ENCODE data around the gene VAMP2.
A peak's percentile ranks its signal among the peaks of the same experiment; 100 is the strongest.

Gene VAMP2

GRCh38 chr17:8162997-8163977 lies 539 bp upstream of the VAMP2 start:
- Mint-ChIP-seq H3K4me3 (peak overlapping the region; percentile 85), H3K4me1 (peaks cover 64% of the 10 kb centered on the region), H3K9me3 (no peaks in the 10 kb centered on the region), H3K27ac (peak overlapping the region; percentile 95), H3K27me3 (no peaks in the 10 kb centered on the region), H3K36me3 (ENCODE audit: low read depth) (peaks cover 23% of the 10 kb centered on the region)
- DNase-seq = peak; percentile 48
- no peak for ATAC-seq

DNA sequence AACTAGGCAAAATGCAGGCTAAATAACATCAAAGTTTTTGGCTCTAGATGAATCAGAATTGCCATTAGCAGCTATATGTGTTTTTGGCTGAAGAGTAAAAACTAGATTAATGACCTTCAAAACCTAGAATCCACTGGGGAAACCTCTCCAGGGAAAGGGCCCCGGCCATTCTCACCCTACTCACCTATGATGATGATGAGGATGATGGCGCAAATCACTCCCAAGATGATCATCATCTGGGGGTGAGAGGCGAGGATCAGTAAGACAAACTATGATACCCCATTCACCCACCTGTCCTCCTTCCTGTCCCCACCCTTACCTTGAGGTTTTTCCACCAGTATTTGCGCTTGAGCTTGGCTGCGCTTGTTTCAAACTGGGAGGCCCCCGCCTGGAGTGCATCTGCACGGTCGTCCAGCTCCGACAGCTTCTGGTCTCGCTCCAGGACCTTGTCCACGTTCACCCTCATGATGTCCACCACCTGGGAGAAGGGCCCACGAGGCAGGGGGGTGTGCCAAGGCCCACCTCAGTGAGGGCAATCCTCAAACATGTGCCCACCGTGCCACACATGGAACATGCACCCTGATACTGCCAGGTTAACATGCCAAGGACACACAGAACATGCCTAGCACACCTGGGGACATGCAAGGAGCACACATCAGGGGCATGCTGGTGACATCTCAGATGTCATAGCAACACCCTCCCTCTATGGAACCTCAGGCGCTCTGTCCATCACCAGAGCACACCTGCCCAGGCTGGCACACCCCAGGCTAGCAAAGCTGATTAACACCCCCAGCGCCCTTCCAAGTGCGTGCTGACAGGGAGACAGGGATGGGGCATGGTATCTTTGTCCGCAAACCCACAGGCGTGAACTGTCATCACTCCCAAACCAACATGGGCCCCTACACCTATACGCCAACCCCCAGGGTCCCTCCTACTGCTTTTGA lies 1.2 kb downstream of the VAMP2 start:
- no peak for ATAC-seq
- Mint-ChIP-seq H3K4me1 (peaks cover 63% of the 10 kb centered on the region), H3K4me3 (peak overlapping the region; percentile 85), H3K27ac (peak overlapping the region; percentile 93), H3K9me3 (no peaks in the 10 kb centered on the region), H3K27me3 (no peaks in the 10 kb centered on the region), H3K36me3 (ENCODE audit: low read depth) (peaks cover 23% of the 10 kb centered on the region)
- DNase-seq = no peak

DNA sequence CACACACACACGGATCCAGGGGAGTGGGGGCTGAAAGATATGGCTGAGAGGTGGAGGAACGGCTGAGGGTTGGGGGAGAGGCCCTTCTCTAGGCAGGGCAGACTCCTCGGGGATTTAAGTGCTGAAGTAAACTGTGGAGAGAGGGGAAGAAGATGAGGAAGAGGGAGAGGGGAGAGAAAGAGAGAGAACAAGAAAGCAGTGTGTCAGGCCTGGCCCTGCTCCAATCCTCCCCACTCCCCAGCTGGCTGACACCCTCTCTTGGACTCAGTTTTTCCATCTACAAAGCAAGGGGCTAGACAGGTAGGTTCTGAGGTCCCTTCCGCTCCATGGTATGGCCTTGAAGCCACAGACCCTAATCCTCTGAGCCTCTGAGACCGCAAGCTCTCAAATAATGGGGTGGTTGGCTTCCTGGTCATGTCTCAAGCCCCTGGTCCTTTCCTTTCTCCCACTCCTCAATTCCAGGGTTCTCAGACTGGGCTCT lies 2.0 kb downstream of the VAMP2 start:
- H3K4me3 Mint-ChIP-seq = peak overlapping the region; percentile 85
- ATAC-seq (no peak), DNase-seq (peak; percentile 37)
- no peaks in the 10 kb centered on the region for H3K27me3 Mint-ChIP-seq
- no peaks in the 10 kb centered on the region for H3K9me3 Mint-ChIP-seq
- H3K36me3 Mint-ChIP-seq (ENCODE audit: low read depth) = peaks cover 23% of the 10 kb centered on the region
- peaks cover 60% of the 10 kb centered on the region for H3K4me1 Mint-ChIP-seq
- peak overlapping the region; percentile 93 for H3K27ac Mint-ChIP-seq

DNA sequence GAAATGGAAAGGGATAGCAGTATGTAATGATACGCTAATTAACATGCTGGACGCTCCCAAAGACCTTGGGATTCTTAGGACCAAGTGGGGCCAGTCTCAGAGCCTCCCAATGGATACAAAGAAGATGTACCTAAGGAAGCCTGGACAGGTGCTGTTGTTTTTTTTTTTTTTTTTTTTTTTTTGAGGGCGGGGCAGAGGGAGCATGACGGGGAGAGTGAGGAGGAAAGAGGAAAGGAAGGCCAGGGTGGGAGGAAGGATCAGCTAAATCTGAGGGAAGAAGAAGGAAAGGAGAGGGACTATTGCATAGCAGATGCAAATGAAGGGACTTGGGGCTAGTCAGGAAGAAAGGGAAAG lies 2.5 kb downstream of the VAMP2 start:
- peak overlapping the region; percentile 85 for H3K4me3 Mint-ChIP-seq
- ATAC-seq = no peak
- H3K27me3 Mint-ChIP-seq = no peaks in the 10 kb centered on the region
- H3K9me3 Mint-ChIP-seq = no peaks in the 10 kb centered on the region
- H3K36me3 Mint-ChIP-seq (ENCODE audit: low read depth) = peaks cover 23% of the 10 kb centered on the region
- H3K4me1 Mint-ChIP-seq = peaks cover 63% of the 10 kb centered on the region
- no peak for DNase-seq
- H3K27ac Mint-ChIP-seq = peak overlapping the region; percentile 93

DNA sequence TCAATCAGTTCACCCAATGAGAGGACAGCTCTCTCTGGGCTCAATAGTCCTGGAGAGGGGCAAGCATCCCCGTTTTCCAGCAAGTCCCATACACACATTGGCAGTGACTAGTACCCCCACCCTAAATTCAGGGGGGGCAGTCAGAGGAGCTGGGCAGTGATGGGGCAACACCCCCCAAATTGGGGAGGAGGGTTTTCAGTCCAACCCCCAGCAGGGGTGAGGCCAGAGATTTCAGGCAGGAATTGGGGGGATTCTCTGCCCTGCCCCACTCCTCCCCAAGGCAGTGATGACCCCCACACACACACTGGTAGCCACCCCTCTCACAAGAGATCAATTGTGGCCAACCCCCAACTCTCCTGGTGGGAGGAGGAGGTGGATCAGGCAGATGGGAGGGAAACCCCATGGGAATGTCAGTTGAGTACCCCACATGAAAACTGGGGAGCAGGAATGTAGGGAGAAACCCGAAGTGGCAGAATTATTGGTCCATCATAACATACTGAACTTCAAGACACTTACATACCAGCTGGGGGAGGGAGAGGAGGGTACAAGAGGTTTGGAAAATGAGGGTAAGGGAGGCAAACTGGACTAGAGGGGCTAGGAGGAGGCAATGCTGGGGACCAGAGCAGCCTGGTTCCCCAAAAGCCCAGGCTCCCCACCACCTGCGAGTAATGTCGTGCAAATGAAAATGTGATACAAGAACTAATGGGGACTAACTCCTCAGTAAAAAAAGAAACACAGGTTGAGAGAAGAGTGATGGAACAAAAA lies 3.1 kb downstream of the VAMP2 start:
- Mint-ChIP-seq H3K4me3 (peak overlapping the region; percentile 30), H3K9me3 (no peaks in the 10 kb centered on the region), H3K27ac (peak overlapping the region; percentile 93), H3K27me3 (no peaks in the 10 kb centered on the region), H3K4me1 (peaks cover 63% of the 10 kb centered on the region), H3K36me3 (ENCODE audit: low read depth) (peaks cover 23% of the 10 kb centered on the region)
- ATAC-seq = no peak
- DNase-seq = no peak

DNA sequence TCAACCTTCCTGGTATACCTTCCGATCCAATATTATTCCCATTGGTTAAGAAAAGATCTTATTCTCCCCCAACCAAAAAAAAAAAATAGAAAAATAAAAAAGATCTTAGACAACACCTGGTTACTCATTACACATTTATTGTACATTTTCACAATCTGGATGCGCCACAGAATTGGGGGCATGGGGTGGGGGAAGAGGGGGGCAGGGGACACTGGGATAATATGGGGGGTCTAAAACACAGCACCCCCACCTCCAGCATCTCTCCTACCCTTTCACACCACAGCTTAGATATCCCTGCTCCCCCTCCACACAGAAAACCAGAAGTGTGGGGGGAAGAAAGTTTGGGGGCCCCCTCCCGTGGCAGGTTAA lies 3.7 kb downstream of the VAMP2 start:
- DNase-seq (no peak), ATAC-seq (no peak)
- Mint-ChIP-seq H3K27me3 (no peaks in the 10 kb centered on the region), H3K4me3 (peak overlapping the region; percentile 36), H3K36me3 (ENCODE audit: low read depth) (peaks cover 23% of the 10 kb centered on the region), H3K9me3 (no peaks in the 10 kb centered on the region), H3K4me1 (peaks cover 63% of the 10 kb centered on the region), H3K27ac (peak overlapping the region; percentile 68)

DNA sequence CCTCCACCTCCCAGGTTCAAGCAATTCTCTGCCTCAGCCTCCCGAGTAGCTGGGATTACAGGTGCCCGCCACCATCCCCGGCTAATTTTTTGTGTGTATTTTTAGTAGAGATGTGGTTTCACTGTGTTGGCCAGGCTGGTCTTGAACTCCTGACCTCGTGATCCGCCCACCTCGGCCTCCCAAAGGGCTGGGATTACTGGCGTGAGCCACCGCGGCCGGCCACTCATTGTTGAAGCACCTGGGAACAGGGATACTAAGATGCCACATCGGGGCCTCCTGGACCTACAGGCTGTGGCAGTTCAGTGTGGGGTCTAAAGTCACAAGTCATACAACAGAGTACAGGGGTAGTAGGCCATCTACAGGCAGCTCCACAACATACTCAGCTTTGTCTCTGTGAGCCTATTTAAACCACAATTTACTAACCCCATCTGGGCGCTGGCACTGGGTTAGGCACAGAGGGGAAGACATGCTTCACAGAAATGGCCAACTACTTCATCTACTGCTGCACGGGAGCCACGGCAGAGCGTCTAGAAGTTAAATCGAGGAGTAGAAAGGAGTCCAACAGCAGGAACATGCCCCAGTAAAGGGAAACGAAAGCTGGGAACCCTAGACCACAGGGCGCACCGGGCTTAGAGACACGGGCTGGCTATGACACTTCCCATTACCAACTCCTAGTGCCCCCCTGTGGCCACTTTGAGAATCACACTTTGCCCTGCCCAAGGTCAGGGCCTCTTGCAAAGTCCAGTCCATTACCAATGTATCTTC lies 4.3 kb downstream of the VAMP2 start:
- H3K36me3 Mint-ChIP-seq (ENCODE audit: low read depth) = peaks cover 25% of the 10 kb centered on the region
- peak overlapping the region; percentile 68 for H3K27ac Mint-ChIP-seq

GRCh38 chr17:8156246-8156992 lies 6.3 kb downstream of the VAMP2 start:
- ATAC-seq (peak; percentile 65), DNase-seq (peak; percentile 100)
- H3K27me3 Mint-ChIP-seq = no peaks in the 10 kb centered on the region
- H3K4me3 Mint-ChIP-seq = no peak overlapping the region
- H3K9me3 Mint-ChIP-seq = no peaks in the 10 kb centered on the region
- peaks cover 22% of the 10 kb centered on the region for H3K36me3 Mint-ChIP-seq (ENCODE audit: low read depth)
- no peak overlapping the region for H3K27ac Mint-ChIP-seq
- H3K4me1 Mint-ChIP-seq = peaks cover 70% of the 10 kb centered on the region

More for the DNA sequence above, 4.3 kb downstream of the VAMP2 start:
- DNase-seq (peak; percentile 94), ATAC-seq (peak; percentile 17)
- H3K9me3 Mint-ChIP-seq = no peaks in the 10 kb centered on the region
- peak overlapping the region; percentile 36 for H3K4me3 Mint-ChIP-seq
- H3K27me3 Mint-ChIP-seq = no peaks in the 10 kb centered on the region
- peaks cover 63% of the 10 kb centered on the region for H3K4me1 Mint-ChIP-seq

DNA sequence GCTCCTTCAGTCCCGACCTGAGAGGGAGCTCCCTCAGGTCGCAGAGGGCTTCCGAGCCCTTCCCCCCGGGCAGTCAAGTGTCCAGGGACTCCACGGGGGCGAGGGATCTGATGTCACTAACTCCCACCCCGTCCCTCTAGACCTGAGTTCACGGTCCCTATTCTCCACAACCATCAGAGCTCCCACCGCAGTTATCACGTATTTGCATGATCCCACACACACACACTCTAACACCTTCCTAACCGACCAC lies 6.8 kb downstream of the VAMP2 start:
- H3K4me3 Mint-ChIP-seq = no peak overlapping the region
- peaks cover 17% of the 10 kb centered on the region for H3K36me3 Mint-ChIP-seq (ENCODE audit: low read depth)
- H3K27me3 Mint-ChIP-seq = no peaks in the 10 kb centered on the region
- ATAC-seq = no peak
- peaks cover 67% of the 10 kb centered on the region for H3K4me1 Mint-ChIP-seq
- DNase-seq = no peak
- no peaks in the 10 kb centered on the region for H3K9me3 Mint-ChIP-seq
- H3K27ac Mint-ChIP-seq = no peak overlapping the region

DNA sequence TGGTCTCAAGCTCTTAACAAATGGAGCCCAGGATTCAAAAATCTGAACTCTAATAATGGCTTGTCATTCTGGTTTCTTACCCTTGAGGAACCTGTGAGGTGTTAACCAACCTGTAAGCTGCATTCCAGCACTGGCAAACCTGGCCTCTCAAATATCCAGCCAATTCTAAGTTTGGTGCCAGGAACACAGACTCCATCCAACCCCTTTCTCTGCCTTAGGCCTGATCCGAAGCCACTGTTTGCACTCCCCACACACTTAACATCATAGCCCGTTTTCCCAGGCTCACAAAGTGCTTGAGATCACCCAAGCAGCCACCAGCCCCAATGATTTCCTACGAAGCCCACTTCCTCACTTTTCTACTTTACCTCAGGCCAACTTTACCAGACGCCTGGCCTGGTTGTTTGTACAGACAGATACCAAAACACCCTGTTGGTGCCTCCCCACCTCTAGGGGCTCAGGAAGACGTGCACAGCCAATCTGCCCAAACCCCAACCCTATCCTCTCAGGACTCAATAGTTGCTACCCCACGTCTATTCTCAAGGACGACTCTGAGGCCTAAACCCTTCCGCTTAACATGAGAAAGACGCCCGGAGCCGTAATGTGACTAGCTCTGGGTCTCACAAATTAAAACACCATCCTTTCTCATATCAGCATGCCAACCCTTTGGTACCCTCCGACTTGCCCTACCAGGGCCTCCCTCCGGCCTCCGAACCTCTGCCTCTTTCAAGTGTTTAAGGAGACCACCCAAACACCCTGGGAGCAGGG lies 7.3 kb downstream of the VAMP2 start:
- H3K4me3 Mint-ChIP-seq = no peak overlapping the region
- no peak for DNase-seq
- H3K36me3 Mint-ChIP-seq (ENCODE audit: low read depth) = peaks cover 13% of the 10 kb centered on the region
- H3K27ac Mint-ChIP-seq = no peak overlapping the region
- H3K9me3 Mint-ChIP-seq = no peaks in the 10 kb centered on the region
- no peaks in the 10 kb centered on the region for H3K27me3 Mint-ChIP-seq
- no peak for ATAC-seq
- peaks cover 66% of the 10 kb centered on the region for H3K4me1 Mint-ChIP-seq

GRCh38 chr17:8154608-8155155 lies 8.1 kb downstream of the VAMP2 start:
- ATAC-seq (no peak), DNase-seq (no peak)
- H3K27me3 Mint-ChIP-seq = no peaks in the 10 kb centered on the region
- peaks cover 9% of the 10 kb centered on the region for H3K36me3 Mint-ChIP-seq (ENCODE audit: low read depth)
- no peak overlapping the region for H3K4me3 Mint-ChIP-seq
- H3K4me1 Mint-ChIP-seq = peaks cover 65% of the 10 kb centered on the region
- no peaks in the 10 kb centered on the region for H3K9me3 Mint-ChIP-seq
- H3K27ac Mint-ChIP-seq = no peak overlapping the region

DNA sequence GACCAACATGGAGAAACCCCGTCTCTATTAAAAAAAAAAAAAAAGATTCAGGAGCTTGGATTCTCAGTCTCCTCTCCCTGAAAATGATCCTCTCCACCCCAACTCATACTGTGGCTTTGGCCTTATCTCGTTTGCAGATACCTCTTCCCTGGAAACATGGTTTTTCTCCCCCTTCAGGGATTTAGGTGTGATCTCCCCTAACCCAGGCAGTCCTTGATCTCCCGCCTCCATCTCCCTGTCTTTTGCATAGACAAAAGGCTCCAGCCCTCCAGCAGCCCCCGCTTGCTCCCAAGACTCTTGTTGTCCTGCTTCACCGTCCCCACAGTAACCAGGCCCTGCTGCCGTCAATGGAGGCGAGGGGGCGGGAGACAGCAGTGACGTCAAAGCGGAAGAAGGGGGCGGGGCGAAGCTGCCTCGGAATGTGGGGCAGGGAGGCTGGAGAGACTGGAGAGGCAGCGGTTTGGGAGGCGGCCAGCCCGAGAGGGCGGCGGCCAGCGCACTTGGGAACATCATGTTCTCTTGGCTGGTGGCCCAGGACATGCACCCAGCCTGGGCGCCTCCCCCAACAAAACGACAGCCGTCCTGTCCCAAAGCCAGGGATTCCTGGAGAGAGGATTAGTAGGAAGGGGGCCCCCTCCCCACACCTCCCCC lies 8.7 kb downstream of the VAMP2 start:
- Mint-ChIP-seq H3K4me3 (no peak overlapping the region), H3K27ac (no peak overlapping the region), H3K4me1 (peaks cover 59% of the 10 kb centered on the region), H3K27me3 (no peaks in the 10 kb centered on the region), H3K36me3 (ENCODE audit: low read depth) (peaks cover 8% of the 10 kb centered on the region), H3K9me3 (no peaks in the 10 kb centered on the region)
- ATAC-seq = peak; percentile 3
- peak; percentile 94 for DNase-seq
